CD4-positive, alpha-beta memory T cell (primary cell): Measurements from ENCODE around the gene EPHB1. TPM values are rescaled to one million over a fixed set of nuclear protein-coding genes. Genes with fewer than 3 reads are reported as not detected.

Source experiments
- CTCF ChIA-PET: fragments of 350-600 bp; sonication (Branson Sonifier 250); formaldehyde crosslinking; loops from one replicate; lab custom pipeline; 2021; ENCODE audit warnings: inconsistent platforms; ENCODE audit not compliant: partially characterized antibody; lab: Charles Lee
- POLR2A ChIA-PET: fragments of 350-600 bp; sonication (Branson Sonifier 250); formaldehyde crosslinking; loops from one replicate; lab custom pipeline; 2021; ENCODE audit not compliant: partially characterized antibody; lab: Charles Lee
- DNase-seq, 5 donors: peaks; one replicate each; pipeline versions ENCODE4 v3.0.0 to v3.0.0-alpha.2; 2020 to 2022; ENCODE audit warnings: mixed read lengths in 1 of 5
- H3K27ac ChIP-seq: one replicate; pipeline ENCODE4 v1.7.0; 2013; ENCODE audit warnings: low read depth, low read length
- H3K27me3 ChIP-seq: 2 replicates; pipeline ENCODE4 v1.7.0; 2013; ENCODE audit warnings: mild to moderate bottlenecking, low read length, moderate library complexity; ENCODE audit not compliant: insufficient read depth
- H3K36me3 ChIP-seq: 2 replicates; pipeline ENCODE4 v1.7.0; 2013; ENCODE audit warnings: mild to moderate bottlenecking, low read length, moderate library complexity; ENCODE audit not compliant: insufficient read depth
- H3K4me1 ChIP-seq: 2 replicates; pipeline ENCODE4 v1.7.0; 2013; ENCODE audit warnings: mild to moderate bottlenecking, low read length, moderate library complexity; ENCODE audit not compliant: insufficient read depth
- H3K4me3 ChIP-seq, 2 donors: one replicate each; pipeline ENCODE4 v1.7.0; 2013; ENCODE audit warnings: low read length in 2 of 2, mild to moderate bottlenecking in 1 of 2
- H3K9me3 ChIP-seq, 2 donors: one replicate each; pipeline ENCODE4 v1.7.0; 2013; ENCODE audit warnings: low read length in 2 of 2, control low read depth in 1 of 2; ENCODE audit not compliant: control insufficient read depth in 1 of 2
- H3K27ac Mint-ChIP-seq, 7 donors: one replicate each; pipeline ENCODE4 v1.8.0; 2020 to 2021; ENCODE audit warnings: mixed read lengths in 7 of 7, mild to moderate bottlenecking in 6 of 7, inconsistent platforms in 3 of 7, moderate library complexity in 3 of 7
- H3K27me3 Mint-ChIP-seq, 2 donors: one replicate each; pipeline ENCODE4 v1.8.0; 2020 to 2021; ENCODE audit warnings: mixed read lengths in 2 of 2
- H3K36me3 Mint-ChIP-seq, 2 donors: one replicate each; pipeline ENCODE4 v1.8.0; 2020 to 2021; ENCODE audit warnings: mixed read lengths in 2 of 2, inconsistent platforms in 1 of 2, mild to moderate bottlenecking in 1 of 2
- H3K4me1 Mint-ChIP-seq, 4 donors: one replicate each; pipeline ENCODE4 v1.8.0; 2020 to 2021; ENCODE audit warnings: mixed read lengths in 4 of 4, mild to moderate bottlenecking in 1 of 4
- H3K4me3 Mint-ChIP-seq, 8 donors: one replicate each; pipeline ENCODE4 v1.8.0; 2020 to 2021; ENCODE audit warnings: mixed read lengths in 8 of 8, mild to moderate bottlenecking in 7 of 8, moderate library complexity in 6 of 8, inconsistent platforms in 3 of 8
- H3K9me3 Mint-ChIP-seq, 8 donors: one replicate each; pipeline ENCODE4 v1.8.0; 2020 to 2021; ENCODE audit warnings: mixed read lengths in 8 of 8, mild to moderate bottlenecking in 5 of 8, inconsistent platforms in 3 of 8, moderate library complexity in 1 of 8
- intact Hi-C: fragments of 100-400 bp; cut with micrococcal nuclease; formaldehyde crosslinking; loops from one replicate; pipeline ENCODE4 v1.15.1; 2023
- polyA plus RNA-seq, 2 donors: library from polyadenylated mRNA; unstranded; fragments of 300-500 nt; fragmentation: Illumina TruSeq; gene quantifications; one replicate each; pipeline ENCODE4 v1.2.3, GENCODE V29; 2021
- total RNA-seq, 2 experiments: library from RNA; stranded (reverse); gene quantifications; one replicate each; pipeline ENCODE4 v1.2.3, GENCODE V29; 2021

Gene EPHB1
- total and polyA plus RNA-seq, 4 experiments from 2014 or later: 0.30 to 0.69 (median 0.43) TPM; not detected in 1

- H3K4me3 Mint-ChIP-seq: no peak overlapping the region
- H3K27ac ChIP-seq: no peak overlapping the region
- no peaks in the 10 kb centered on the region for H3K4me1 ChIP-seq
- H3K27ac Mint-ChIP-seq: no peak overlapping the region
- no peak overlapping the region for H3K4me3 ChIP-seq
- peaks cover 0 to 1% of the 10 kb centered on the region in 2 donors for H3K27me3 Mint-ChIP-seq
- POLR2A ChIA-PET: no interaction called here
- no peaks in the 10 kb centered on the region for H3K9me3 ChIP-seq
- H3K4me1 Mint-ChIP-seq: no peaks in the 10 kb centered on the region
- CTCF ChIA-PET: no interaction called here
- intact Hi-C loops: no loop called here
- H3K36me3 Mint-ChIP-seq: no peaks in the 10 kb centered on the region
- DNase-seq: no peak
- H3K36me3 ChIP-seq: no peaks in the 10 kb centered on the region
- no peaks in the 10 kb centered on the region for H3K27me3 ChIP-seq
- H3K9me3 Mint-ChIP-seq: peaks cover 0 to 16% (median 4%) of the 10 kb centered on the region in 8 donors
Observed at GRCh38 chr3:135260025-135260424, 465.0 kb downstream of the EPHB1 start.

GRCh38 chr3:135261214-135261775 lies 466.2 kb downstream of the EPHB1 start:
- H3K9me3 ChIP-seq: no peaks in the 10 kb centered on the region
- Mint-ChIP-seq H3K9me3 (peaks cover 0 to 13% (median 2%) of the 10 kb centered on the region in 8 donors), H3K4me3 (no peak overlapping the region), H3K27ac (no peak overlapping the region), H3K36me3 (no peaks in the 10 kb centered on the region), H3K27me3 (peaks cover 0 to 1% of the 10 kb centered on the region in 2 donors), H3K4me1 (no peaks in the 10 kb centered on the region)
- intact Hi-C loops: no loop called here
- no peaks in the 10 kb centered on the region for H3K27me3 ChIP-seq
- no peaks in the 10 kb centered on the region for H3K36me3 ChIP-seq
- ChIA-PET CTCF (no interaction called here), POLR2A (no interaction called here)
- DNase-seq: no peak
- no peak overlapping the region for H3K4me3 ChIP-seq
- no peak overlapping the region for H3K27ac ChIP-seq
- H3K4me1 ChIP-seq: no peaks in the 10 kb centered on the region

GRCh38 chr3:135261916-135262315 lies 466.9 kb downstream of the EPHB1 start:
- Histone ChIP-seq H3K4me3 (no peak overlapping the region), H3K4me1 (no peaks in the 10 kb centered on the region), H3K36me3 (no peaks in the 10 kb centered on the region), H3K9me3 (no peaks in the 10 kb centered on the region), H3K27me3 (no peaks in the 10 kb centered on the region), H3K27ac (no peak overlapping the region)
- H3K27me3 Mint-ChIP-seq: peaks cover 0 to 1% of the 10 kb centered on the region in 2 donors
- no peak for DNase-seq
- no peak overlapping the region for H3K27ac Mint-ChIP-seq
- H3K9me3 Mint-ChIP-seq: peaks cover 0 to 13% (median 2%) of the 10 kb centered on the region in 8 donors
- POLR2A ChIA-PET: no interaction called here
- H3K4me3 Mint-ChIP-seq: no peak overlapping the region
- H3K4me1 Mint-ChIP-seq: no peaks in the 10 kb centered on the region
- H3K36me3 Mint-ChIP-seq: no peaks in the 10 kb centered on the region
- CTCF ChIA-PET: no interaction called here
- intact Hi-C loops: no loop called here

- no peaks in the 10 kb centered on the region for H3K36me3 ChIP-seq
- Mint-ChIP-seq H3K36me3 (no peaks in the 10 kb centered on the region), H3K4me1 (no peaks in the 10 kb centered on the region), H3K27me3 (peaks cover 0 to 1% of the 10 kb centered on the region in 2 donors), H3K27ac (no peak overlapping the region), H3K9me3 (peaks cover 0 to 13% (median 2%) of the 10 kb centered on the region in 8 donors), H3K4me3 (no peak overlapping the region)
- intact Hi-C loops: no loop called here
- no peak for DNase-seq
- CTCF ChIA-PET: no interaction called here
- no peaks in the 10 kb centered on the region for H3K4me1 ChIP-seq
- H3K4me3 ChIP-seq: no peak overlapping the region
- POLR2A ChIA-PET: no interaction called here
- no peaks in the 10 kb centered on the region for H3K27me3 ChIP-seq
- no peaks in the 10 kb centered on the region for H3K9me3 ChIP-seq
- H3K27ac ChIP-seq: no peak overlapping the region
Observed at GRCh38 chr3:135262441-135262840, 467.4 kb downstream of the EPHB1 start.

GRCh38 chr3:135263331-135263730 lies 468.3 kb downstream of the EPHB1 start:
- ChIA-PET CTCF (no interaction called here), POLR2A (no interaction called here)
- Mint-ChIP-seq H3K36me3 (no peaks in the 10 kb centered on the region), H3K4me1 (no peaks in the 10 kb centered on the region), H3K27ac (no peak overlapping the region), H3K4me3 (no peak overlapping the region), H3K27me3 (peaks cover 0 to 1% of the 10 kb centered on the region in 2 donors), H3K9me3 (peaks cover 0 to 13% (median 2%) of the 10 kb centered on the region in 8 donors)
- intact Hi-C loops: no loop called here
- no peak overlapping the region for H3K27ac ChIP-seq
- DNase-seq: no peak
- H3K4me3 ChIP-seq: no peak overlapping the region
- no peaks in the 10 kb centered on the region for H3K4me1 ChIP-seq
- no peaks in the 10 kb centered on the region for H3K9me3 ChIP-seq
- H3K27me3 ChIP-seq: no peaks in the 10 kb centered on the region
- H3K36me3 ChIP-seq: no peaks in the 10 kb centered on the region

GRCh38 chr3:135267487-135267886 lies 472.4 kb downstream of the EPHB1 start:
- ChIA-PET CTCF (no interaction called here), POLR2A (no interaction called here)
- H3K27ac Mint-ChIP-seq: no peak overlapping the region
- H3K9me3 Mint-ChIP-seq: peaks cover 0 to 6% (median 0%) of the 10 kb centered on the region in 8 donors
- Histone ChIP-seq H3K4me3 (no peak overlapping the region), H3K27me3 (no peaks in the 10 kb centered on the region), H3K9me3 (no peaks in the 10 kb centered on the region), H3K4me1 (no peaks in the 10 kb centered on the region), H3K36me3 (no peaks in the 10 kb centered on the region), H3K27ac (no peak overlapping the region)
- intact Hi-C loops: no loop called here
- H3K4me1 Mint-ChIP-seq: no peaks in the 10 kb centered on the region
- H3K4me3 Mint-ChIP-seq: no peak overlapping the region
- no peaks in the 10 kb centered on the region for H3K27me3 Mint-ChIP-seq
- H3K36me3 Mint-ChIP-seq: no peaks in the 10 kb centered on the region
- no peak for DNase-seq

GRCh38 chr3:135268941-135269532 lies 474.0 kb downstream of the EPHB1 start:
- Histone ChIP-seq H3K36me3 (no peaks in the 10 kb centered on the region), H3K27me3 (no peaks in the 10 kb centered on the region), H3K27ac (no peak overlapping the region), H3K4me3 (no peak overlapping the region), H3K4me1 (no peaks in the 10 kb centered on the region), H3K9me3 (no peaks in the 10 kb centered on the region)
- no peak for DNase-seq
- Mint-ChIP-seq H3K36me3 (no peaks in the 10 kb centered on the region), H3K9me3 (peaks cover 0 to 3% (median under 1%) of the 10 kb centered on the region in 8 donors), H3K4me1 (no peaks in the 10 kb centered on the region), H3K4me3 (no peak overlapping the region), H3K27ac (no peak overlapping the region), H3K27me3 (no peaks in the 10 kb centered on the region)
- CTCF ChIA-PET: no interaction called here
- POLR2A ChIA-PET: no interaction called here
- intact Hi-C loops: no loop called here
